ENCODE results near the gene ANKRD13D.

GRCh38 chr11:67254798-67255197 lies 34.3 kb upstream of the ANKRD13D start:
- TF ChIP-seq YY1 (IDR thresholded peaks at IDR 0.05; ENCODE audit: low read depth, low read length) (no peak), BCL11A (IDR thresholded peaks at IDR 0.05; ENCODE audit: low read depth in 2 of 2, low read length in 2 of 2) (no peak), CTCF (IDR thresholded peaks at IDR 0.05; ENCODE audit: control extremely low read depth in 1 of 3, insufficient read depth in 1 of 3, low read depth in 1 of 3, low read length in 3 of 3) (no peak), MAX (IDR thresholded peaks at IDR 0.05) (no peak), EP300 (IDR thresholded peaks at IDR 0.05; ENCODE audit: borderline replicate concordance in 1 of 2, low read depth in 2 of 2, low read length in 2 of 2) (no peak), RAD21 (IDR thresholded peaks at IDR 0.05 in 1 of 2, conservative IDR thresholded peaks at IDR 0.05 in 1 of 2; ENCODE audit: low read depth in 2 of 2, low read length in 2 of 2) (no peak), SIN3A (conservative IDR thresholded peaks at IDR 0.05 in 1 of 2, IDR thresholded peaks at IDR 0.05 in 1 of 2; ENCODE audit: low read depth in 1 of 2, low read length in 2 of 2) (no peak), CHD1 (IDR thresholded peaks at IDR 0.05; ENCODE audit: low read depth, low read length) (no peak), BRCA1 (IDR thresholded peaks at IDR 0.05; ENCODE audit: low read depth, low read length) (no peak), SP2 (IDR thresholded peaks at IDR 0.05; ENCODE audit: low read length) (no peak), MAFK (IDR thresholded peaks at IDR 0.05; ENCODE audit: low read depth, low read length) (no peak), POLR2A (IDR thresholded peaks at IDR 0.05; ENCODE audit: control extremely low read depth in 1 of 2, low read depth in 2 of 2, low read length in 2 of 2) (no peak), ZNF274 (IDR thresholded peaks at IDR 0.05; ENCODE audit: borderline replicate concordance, extremely low read depth, low read length) (no peak), CREB1 (IDR thresholded peaks at IDR 0.05) (no peak)
